ENCODE data around the gene YTHDF1.

The YTHDF1 gene

DNA sequence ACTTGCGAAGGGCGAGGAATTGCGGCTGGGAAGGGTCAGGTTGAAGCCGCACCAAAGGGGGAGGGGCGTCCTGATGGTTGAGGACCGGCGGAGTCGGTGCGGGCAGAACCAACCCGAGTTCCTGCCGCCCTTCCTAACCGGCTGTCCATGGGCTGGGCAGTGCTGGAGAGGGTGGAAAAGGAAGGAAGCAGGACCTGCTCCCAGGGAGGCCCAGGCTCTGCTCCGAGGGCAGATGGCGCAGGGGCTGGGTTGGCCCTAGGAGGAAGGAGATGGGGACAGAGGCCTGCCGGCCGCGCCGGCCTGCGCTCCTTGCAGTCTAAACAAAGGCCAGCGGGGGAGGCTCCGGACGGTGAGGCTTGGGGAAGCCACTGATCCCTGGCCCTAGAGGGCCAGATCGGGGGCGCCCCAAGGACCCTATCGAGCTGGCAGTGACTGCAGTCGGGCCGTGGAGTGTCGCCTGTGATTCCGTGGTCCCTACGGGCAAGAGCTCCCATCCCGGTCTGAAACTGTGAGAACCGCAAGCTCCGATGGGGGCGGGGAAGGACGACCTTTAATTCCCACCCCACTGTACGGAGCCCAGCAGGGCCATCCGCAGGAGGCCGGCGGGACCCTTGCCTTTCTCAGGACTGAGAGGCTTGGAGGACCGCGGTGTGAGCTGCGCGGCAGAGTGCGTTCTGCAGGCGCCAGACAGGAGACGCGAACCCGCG, 39.4 kb downstream of the YTHDF1 start:
- Histone ChIP-seq H3K4me2 (no peak overlapping the region), H4K20me1 (ENCODE audit: insufficient read depth) (no peaks in the 10 kb centered on the region), H3K4me1 (ENCODE audit: low read depth, poor library complexity, severe bottlenecking) (no peaks in the 10 kb centered on the region), H3K4me3 (IDR thresholded peaks at IDR 0.05; ENCODE audit: insufficient read depth, low read depth, low read length) (no peak overlapping the region), H3K36me3 (ENCODE audit: insufficient read depth) (no peaks in the 10 kb centered on the region), H3K79me2 (ENCODE audit: insufficient read depth, low read depth) (no peaks in the 10 kb centered on the region), H2AFZ (ENCODE audit: low read depth) (no peak overlapping the region), H3K27me3 (ENCODE audit: insufficient read depth, low read depth) (peaks cover 76% of the 10 kb centered on the region), H3K9ac (no peak overlapping the region), H3K27ac (no peak overlapping the region)
- TF ChIP-seq, protein P1, sequence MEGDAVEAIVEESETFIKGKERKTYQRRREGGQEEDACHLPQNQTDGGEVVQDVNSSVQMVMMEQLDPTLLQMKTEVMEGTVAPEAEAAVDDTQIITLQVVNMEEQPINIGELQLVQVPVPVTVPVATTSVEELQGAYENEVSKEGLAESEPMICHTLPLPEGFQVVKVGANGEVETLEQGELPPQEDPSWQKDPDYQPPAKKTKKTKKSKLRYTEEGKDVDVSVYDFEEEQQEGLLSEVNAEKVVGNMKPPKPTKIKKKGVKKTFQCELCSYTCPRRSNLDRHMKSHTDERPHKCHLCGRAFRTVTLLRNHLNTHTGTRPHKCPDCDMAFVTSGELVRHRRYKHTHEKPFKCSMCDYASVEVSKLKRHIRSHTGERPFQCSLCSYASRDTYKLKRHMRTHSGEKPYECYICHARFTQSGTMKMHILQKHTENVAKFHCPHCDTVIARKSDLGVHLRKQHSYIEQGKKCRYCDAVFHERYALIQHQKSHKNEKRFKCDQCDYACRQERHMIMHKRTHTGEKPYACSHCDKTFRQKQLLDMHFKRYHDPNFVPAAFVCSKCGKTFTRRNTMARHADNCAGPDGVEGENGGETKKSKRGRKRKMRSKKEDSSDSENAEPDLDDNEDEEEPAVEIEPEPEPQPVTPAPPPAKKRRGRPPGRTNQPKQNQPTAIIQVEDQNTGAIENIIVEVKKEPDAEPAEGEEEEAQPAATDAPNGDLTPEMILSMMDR (conservative IDR thresholded peaks at IDR 0.05; ENCODE audit: low read depth, low read length): no peak

DNA sequence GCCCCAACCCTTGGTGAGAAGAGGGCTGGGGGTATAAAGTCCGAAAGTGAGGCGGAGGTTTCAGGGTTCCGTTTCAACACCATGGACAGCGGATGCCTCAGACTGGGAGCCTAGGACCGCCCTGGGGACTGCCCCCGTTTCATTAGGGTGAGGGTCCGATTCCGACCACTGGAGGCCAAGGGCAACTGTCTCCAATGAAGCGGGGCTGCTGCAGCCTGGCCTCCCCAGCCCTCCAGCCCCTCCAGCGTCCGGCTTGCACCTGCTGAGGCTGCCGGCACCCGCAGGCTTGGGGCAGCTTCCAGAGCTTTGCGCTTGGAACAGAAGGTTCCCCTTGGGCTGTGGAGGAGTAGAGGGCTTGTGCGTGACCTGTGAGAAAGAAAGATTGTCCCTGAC, 39.9 kb downstream of the YTHDF1 start:
- no peaks in the 10 kb centered on the region for H3K79me2 ChIP-seq (ENCODE audit: insufficient read depth, low read depth)
- no peak overlapping the region for H3K9ac ChIP-seq
- no peak overlapping the region for H3K4me2 ChIP-seq
- no peak overlapping the region for H3K4me3 ChIP-seq (IDR thresholded peaks at IDR 0.05; ENCODE audit: insufficient read depth, low read depth, low read length)
- H3K27me3 ChIP-seq (ENCODE audit: insufficient read depth, low read depth): peaks cover 76% of the 10 kb centered on the region
- H2AFZ ChIP-seq (ENCODE audit: low read depth): no peak overlapping the region
- TF ChIP-seq, protein P1 (conservative IDR thresholded peaks at IDR 0.05; ENCODE audit: low read depth, low read length): no peak
- H3K27ac ChIP-seq: no peak overlapping the region
- H4K20me1 ChIP-seq (ENCODE audit: insufficient read depth): no peaks in the 10 kb centered on the region
- H3K36me3 ChIP-seq (ENCODE audit: insufficient read depth): no peaks in the 10 kb centered on the region
- H3K4me1 ChIP-seq (ENCODE audit: low read depth, poor library complexity, severe bottlenecking): no peaks in the 10 kb centered on the region

DNA sequence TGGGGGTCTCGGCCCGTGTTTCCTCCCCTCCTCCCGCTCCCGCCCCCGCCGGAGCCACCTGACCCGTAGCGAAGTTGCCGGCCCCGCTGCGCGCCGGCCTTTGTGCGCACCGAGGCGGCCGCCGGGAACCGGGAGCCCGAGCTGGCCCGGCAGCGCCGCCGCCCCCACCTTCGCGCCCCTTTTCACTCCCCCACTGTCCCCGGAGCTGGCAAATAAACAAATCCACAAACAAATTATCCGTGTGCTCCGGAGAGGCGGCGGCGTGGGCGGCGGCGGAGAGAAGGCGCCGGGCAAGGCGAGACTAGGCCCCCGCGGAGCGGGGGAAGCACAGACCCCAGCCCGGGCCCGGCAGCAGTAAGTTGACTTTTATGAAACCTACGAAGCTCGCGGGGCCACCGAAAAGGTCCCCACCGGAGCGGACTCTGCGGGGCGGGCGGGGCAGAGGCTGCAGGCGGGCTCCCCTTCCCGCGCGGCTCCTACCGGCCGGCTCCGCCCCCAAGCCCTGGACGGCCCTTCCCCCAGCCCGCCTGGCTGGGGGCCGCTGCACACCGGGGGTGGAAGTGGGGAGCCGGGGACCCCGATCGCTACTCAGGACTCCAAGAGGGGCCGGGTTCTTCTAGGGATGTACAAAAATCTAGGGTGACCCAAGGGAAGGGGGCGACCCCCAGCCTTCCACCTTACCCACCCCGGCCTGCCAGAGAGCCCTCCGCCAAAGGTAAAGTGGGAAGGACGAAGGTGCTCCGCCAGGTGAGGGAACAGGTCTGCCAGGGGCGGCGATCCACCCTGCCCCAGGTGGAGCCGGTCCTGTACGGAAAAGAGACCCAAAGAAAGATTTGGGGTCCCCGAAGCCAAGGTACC, 40.7 kb downstream of the YTHDF1 start:
- H3K4me2 ChIP-seq: no peak overlapping the region
- H3K9ac ChIP-seq: no peak overlapping the region
- TF ChIP-seq, protein P1 (conservative IDR thresholded peaks at IDR 0.05; ENCODE audit: low read depth, low read length): no peak
- no peaks in the 10 kb centered on the region for H3K36me3 ChIP-seq (ENCODE audit: insufficient read depth)
- H4K20me1 ChIP-seq (ENCODE audit: insufficient read depth): no peaks in the 10 kb centered on the region
- H2AFZ ChIP-seq (ENCODE audit: low read depth): no peak overlapping the region
- H3K27me3 ChIP-seq (ENCODE audit: insufficient read depth, low read depth): peaks cover 75% of the 10 kb centered on the region
- H3K4me3 ChIP-seq (IDR thresholded peaks at IDR 0.05; ENCODE audit: insufficient read depth, low read depth, low read length): no peak overlapping the region
- no peak overlapping the region for H3K27ac ChIP-seq
- H3K79me2 ChIP-seq (ENCODE audit: insufficient read depth, low read depth): no peaks in the 10 kb centered on the region
- H3K4me1 ChIP-seq (ENCODE audit: low read depth, poor library complexity, severe bottlenecking): no peaks in the 10 kb centered on the region

DNA sequence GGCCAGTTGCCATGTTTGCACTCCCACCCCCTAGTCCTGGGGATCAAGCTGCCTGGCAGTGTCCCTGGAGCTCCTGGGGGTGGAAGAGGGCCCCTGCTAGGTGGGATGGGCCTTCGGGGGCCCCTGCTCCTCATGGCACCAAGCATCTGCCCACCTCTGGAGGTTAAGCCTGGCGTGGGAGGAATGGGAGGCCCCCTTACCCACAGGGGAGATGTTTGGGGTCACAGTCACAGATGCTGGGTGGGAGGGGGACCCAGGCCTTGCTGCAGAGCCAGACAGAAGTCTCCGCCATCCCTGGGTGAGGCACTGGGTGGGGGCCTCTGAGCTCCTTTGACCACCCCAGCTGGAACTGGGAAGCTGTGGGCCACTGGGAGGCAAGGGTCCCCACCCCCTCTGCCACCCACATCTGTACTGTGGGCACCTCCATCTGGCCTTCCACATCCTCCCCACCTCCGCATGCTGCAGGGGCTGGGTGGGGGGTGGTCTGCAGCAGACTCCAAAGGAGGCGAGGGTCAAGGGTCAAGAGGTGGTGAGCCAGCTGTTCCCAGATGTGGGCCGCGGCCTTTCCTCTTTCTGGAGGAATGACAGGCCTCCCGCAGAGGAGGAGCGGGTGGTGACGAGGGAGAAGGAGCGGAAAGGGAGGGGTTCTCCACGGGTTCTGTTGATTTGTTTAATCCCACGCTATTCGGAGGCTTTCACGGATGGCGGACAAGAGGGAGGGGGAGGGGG, 41.5 kb downstream of the YTHDF1 start:
- H3K79me2 ChIP-seq (ENCODE audit: insufficient read depth, low read depth): no peaks in the 10 kb centered on the region
- H3K9ac ChIP-seq: no peak overlapping the region
- TF ChIP-seq, protein P1 (conservative IDR thresholded peaks at IDR 0.05; ENCODE audit: low read depth, low read length): no peak
- no peak overlapping the region for H3K4me2 ChIP-seq
- no peaks in the 10 kb centered on the region for H4K20me1 ChIP-seq (ENCODE audit: insufficient read depth)
- H3K4me3 ChIP-seq (IDR thresholded peaks at IDR 0.05; ENCODE audit: insufficient read depth, low read depth, low read length): no peak overlapping the region
- peaks cover 75% of the 10 kb centered on the region for H3K27me3 ChIP-seq (ENCODE audit: insufficient read depth, low read depth)
- H3K27ac ChIP-seq: no peak overlapping the region
- no peaks in the 10 kb centered on the region for H3K4me1 ChIP-seq (ENCODE audit: low read depth, poor library complexity, severe bottlenecking)
- H2AFZ ChIP-seq (ENCODE audit: low read depth): no peak overlapping the region
- no peaks in the 10 kb centered on the region for H3K36me3 ChIP-seq (ENCODE audit: insufficient read depth)
